Natural killer cell (primary cell): Measurements from ENCODE around the gene OXSR1. TPM values are rescaled to one million over a fixed set of nuclear protein-coding genes. Genes with fewer than 3 reads are reported as not detected.
A peak's percentile ranks its signal among the peaks of the same experiment; 100 is the strongest.

ENCODE experiments used
- ATAC-seq, 3 donors: fragments of 150-1000 bp in 2 of 3; fragments of 200-7000 bp in 1 of 3; cut with Tn5 transposase; 1 replicate in 1 of 3; 2 replicates in 2 of 3; pipeline ENCODE4 v1.10.0; 2021; ENCODE audit warnings: mild to moderate bottlenecking in 2 of 3, moderate library complexity in 2 of 3
- DNase-seq, 2 donors: peaks; one replicate each; pipeline versions ENCODE4 v3.0.0 to v3.0.0-alpha.2; 2013 to 2021; ENCODE audit warnings: mixed read lengths in 1 of 2
- H3K27ac ChIP-seq: one replicate; pipeline ENCODE4 v1.5.1; 2013; ENCODE audit warnings: mild to moderate bottlenecking, low read length
- H3K27me3 ChIP-seq: one replicate; pipeline ENCODE4 v1.6.1; 2013; ENCODE audit warnings: low read length; ENCODE audit not compliant: control insufficient read depth, insufficient read depth
- H3K36me3 ChIP-seq: one replicate; pipeline ENCODE4 v1.6.1; 2013; ENCODE audit warnings: low read length; ENCODE audit not compliant: control insufficient read depth, insufficient read depth
- H3K4me1 ChIP-seq: one replicate; pipeline ENCODE4 v1.6.1; 2013; ENCODE audit warnings: low read length; ENCODE audit not compliant: control insufficient read depth, insufficient read depth
- H3K4me3 ChIP-seq: one replicate; pipeline ENCODE4 v1.5.1; 2013; ENCODE audit warnings: low read length
- H3K9me3 ChIP-seq: one replicate; pipeline ENCODE4 v1.6.1; 2013; ENCODE audit warnings: low read length; ENCODE audit not compliant: control insufficient read depth, insufficient read depth
- H3K27ac Mint-ChIP-seq, 2 donors: one replicate each; pipeline ENCODE4 v1.8.0; 2022; ENCODE audit warnings: mild to moderate bottlenecking in 2 of 2, mixed read lengths in 2 of 2, moderate library complexity in 1 of 2
- H3K27me3 Mint-ChIP-seq, 2 donors: one replicate each; pipeline ENCODE4 v1.8.0; 2022; ENCODE audit warnings: low read depth in 2 of 2, mixed read lengths in 2 of 2
- H3K36me3 Mint-ChIP-seq: one replicate; pipeline ENCODE4 v1.8.0; 2022; ENCODE audit warnings: mixed read lengths
- H3K4me1 Mint-ChIP-seq, 2 donors: one replicate each; pipeline ENCODE4 v1.8.0; 2022; ENCODE audit warnings: mixed read lengths in 2 of 2
- H3K4me3 Mint-ChIP-seq: one replicate; pipeline ENCODE4 v1.8.0; 2022; ENCODE audit warnings: mild to moderate bottlenecking, moderate library complexity, mixed read lengths
- H3K9me3 Mint-ChIP-seq, 2 donors: one replicate each; pipeline ENCODE4 v1.8.0; 2022; ENCODE audit warnings: mixed read lengths in 2 of 2
- CTCF ChIP-seq: fragments of 200-600 bp; IDR thresholded peaks from one replicate; pipeline ENCODE4 v1.8.0; 2022; ENCODE audit warnings: antibody characterized with exemption
- WGBS: methylation state at CpG from one replicate; pipeline ENCODE4 v1.1.7; 2013; ENCODE audit warnings: missing lambda C conversion rate; ENCODE audit not compliant: insufficient coverage; 5-methylcytosine and 5-hydroxymethylcytosine counted together
- intact Hi-C: fragments of 100-400 bp; cut with micrococcal nuclease; formaldehyde crosslinking; loops from one replicate; pipeline ENCODE4 v1.14.2; 2022
- total RNA-seq, 4 donors: library from RNA; stranded (reverse); fragments of 120-200 nt in 1 of 4; gene quantifications; one replicate each; pipeline versions ENCODE4 v1.2.3 to v1.2.4, GENCODE V29; 2013 to 2022

The OXSR1 gene
- total RNA-seq, 3 donors from 2014 or later (not counting 1 experiment from before 2014, with no cell fraction given): 37.2 to 46.1 (median 44.0) TPM

- H3K4me3 ChIP-seq: no peak overlapping the region
- H3K4me1 Mint-ChIP-seq: peaks cover 11 to 21% of the 10 kb centered on the region in 2 donors
- 71% methylated on average over 2 of the region's 3 CpGs for whole genome bisulfite sequencing
- ATAC-seq: peak; percentile 86 to 92 (median 87)
- no peaks in the 10 kb centered on the region for H3K27me3 Mint-ChIP-seq
- no peak for TF ChIP-seq CTCF
- peak in 1 of 2 donors; percentile 57 for DNase-seq
- intact Hi-C loops: no loop called here
- peak overlapping the region; percentile 60 for H3K27ac ChIP-seq
- H3K4me1 ChIP-seq: peaks cover 22% of the 10 kb centered on the region
- peak overlapping the region; percentile 78 to 81 for H3K27ac Mint-ChIP-seq
- H3K4me3 Mint-ChIP-seq: peak overlapping the region; percentile 31
- no peaks in the 10 kb centered on the region for H3K27me3 ChIP-seq
- H3K36me3 ChIP-seq: no peaks in the 10 kb centered on the region
- peaks cover 0 to 4% of the 10 kb centered on the region in 2 donors for H3K9me3 Mint-ChIP-seq
- H3K36me3 Mint-ChIP-seq: peaks cover 3% of the 10 kb centered on the region
- H3K9me3 ChIP-seq: no peaks in the 10 kb centered on the region
These were observed 13.6 kb upstream of the OXSR1 start for GRCh38 chr3:38151667-38152265.

- intact Hi-C loops: no loop called here
- no peak overlapping the region for H3K4me3 Mint-ChIP-seq
- no peak for ATAC-seq
- peaks cover 11 to 21% of the 10 kb centered on the region in 2 donors for H3K4me1 Mint-ChIP-seq
- H3K27me3 Mint-ChIP-seq: no peaks in the 10 kb centered on the region
- WGBS: 98% methylated on average over 2 of the region's 2 CpGs
- Histone ChIP-seq H3K9me3 (no peaks in the 10 kb centered on the region), H3K4me1 (peaks cover 22% of the 10 kb centered on the region), H3K27ac (peak overlapping the region; percentile 60), H3K4me3 (no peak overlapping the region), H3K36me3 (no peaks in the 10 kb centered on the region), H3K27me3 (no peaks in the 10 kb centered on the region)
- TF ChIP-seq CTCF: no peak
- no peaks in the 10 kb centered on the region for H3K9me3 Mint-ChIP-seq
- H3K27ac Mint-ChIP-seq: peak overlapping the region in 1 of 2 donors; percentile 81
- H3K36me3 Mint-ChIP-seq: no peaks in the 10 kb centered on the region
- no peak for DNase-seq
These were observed 12.7 kb upstream of the OXSR1 start for GRCh38 chr3:38152609-38153008.

GRCh38 chr3:38153221-38153620, 12.1 kb upstream of the OXSR1 start:
- DNase-seq (no peak), ATAC-seq (no peak)
- peaks cover 11 to 21% of the 10 kb centered on the region in 2 donors for H3K4me1 Mint-ChIP-seq
- intact Hi-C loops: no loop called here
- no peaks in the 10 kb centered on the region for H3K27me3 Mint-ChIP-seq
- H3K27ac Mint-ChIP-seq: peak overlapping the region in 1 of 2 donors; percentile 31
- Histone ChIP-seq H3K9me3 (no peaks in the 10 kb centered on the region), H3K27me3 (no peaks in the 10 kb centered on the region), H3K4me3 (no peak overlapping the region), H3K36me3 (no peaks in the 10 kb centered on the region), H3K27ac (no peak overlapping the region), H3K4me1 (peaks cover 17% of the 10 kb centered on the region)
- H3K9me3 Mint-ChIP-seq: no peaks in the 10 kb centered on the region
- 88% methylated on average over 2 of the region's 2 CpGs for whole genome bisulfite sequencing
- H3K36me3 Mint-ChIP-seq: no peaks in the 10 kb centered on the region
- H3K4me3 Mint-ChIP-seq: no peak overlapping the region
- TF ChIP-seq CTCF: no peak

- Histone ChIP-seq H3K27ac (no peak overlapping the region), H3K27me3 (no peaks in the 10 kb centered on the region), H3K36me3 (no peaks in the 10 kb centered on the region), H3K9me3 (no peaks in the 10 kb centered on the region), H3K4me3 (no peak overlapping the region), H3K4me1 (peaks cover 14% of the 10 kb centered on the region)
- Mint-ChIP-seq H3K4me3 (no peak overlapping the region), H3K4me1 (peaks cover 11 to 21% of the 10 kb centered on the region in 2 donors), H3K27ac (peak overlapping the region in 1 of 2 donors; percentile 31), H3K9me3 (no peaks in the 10 kb centered on the region), H3K27me3 (no peaks in the 10 kb centered on the region), H3K36me3 (no peaks in the 10 kb centered on the region)
- DNase-seq (no peak), ATAC-seq (no peak)
- no peak for TF ChIP-seq CTCF
- 86% methylated on average over 2 of the region's 2 CpGs for WGBS
- intact Hi-C loops: no loop called here
These were observed 11.3 kb upstream of the OXSR1 start for GRCh38 chr3:38154033-38154494.
